GM18861 (cell line): ENCODE measurements around the gene SLC7A5.
"Not testable (repeated sequence)": the region's sequence is repeated elsewhere in the genome, so short reads cannot be mapped to it uniquely, and the experiment has no call there.

Experiments used
- ATAC-seq: cut with Tn5 transposase; IDR thresholded peaks from one replicate; pipeline ENCODE4 v1.9.1; 2021; ENCODE audit not compliant: unreplicated experiment

Gene SLC7A5

GRCh38 chr16:87888346-87888745 lies 19.0 kb upstream of the SLC7A5 start:
- ATAC-seq: not testable (repeated sequence)

DNA sequence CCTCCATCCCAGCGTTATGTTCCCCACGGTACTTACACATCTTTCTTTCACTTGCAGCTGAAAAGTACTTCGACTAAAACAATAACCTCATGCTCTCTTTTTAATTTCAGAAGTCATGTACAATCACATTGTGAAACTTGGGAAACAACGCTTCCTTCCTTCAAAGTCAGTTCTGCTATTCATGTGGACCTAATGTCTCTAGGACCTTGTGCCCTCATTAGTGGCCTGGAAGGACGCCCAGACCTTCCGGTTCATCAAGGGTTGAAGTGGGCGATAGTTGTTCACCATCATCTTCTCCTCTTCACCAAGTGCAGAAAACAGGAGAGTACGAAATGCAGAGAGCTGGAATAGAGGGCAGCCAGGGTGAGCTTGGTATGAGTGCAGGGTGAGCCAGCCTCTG lies 18.6 kb upstream of the SLC7A5 start:
- ATAC-seq: not testable (repeated sequence)

GRCh38 chr16:87885371-87885967 lies 16.2 kb upstream of the SLC7A5 start:
- not testable (repeated sequence) for ATAC-seq

- no peak for ATAC-seq
Observed at GRCh38 chr16:87882436-87883019, 13.2 kb upstream of the SLC7A5 start.

GRCh38 chr16:87881324-87882200 lies 12.3 kb upstream of the SLC7A5 start:
- ATAC-seq: no peak

- no peak for ATAC-seq
Observed at GRCh38 chr16:87880117-87880696, 10.9 kb upstream of the SLC7A5 start.

DNA sequence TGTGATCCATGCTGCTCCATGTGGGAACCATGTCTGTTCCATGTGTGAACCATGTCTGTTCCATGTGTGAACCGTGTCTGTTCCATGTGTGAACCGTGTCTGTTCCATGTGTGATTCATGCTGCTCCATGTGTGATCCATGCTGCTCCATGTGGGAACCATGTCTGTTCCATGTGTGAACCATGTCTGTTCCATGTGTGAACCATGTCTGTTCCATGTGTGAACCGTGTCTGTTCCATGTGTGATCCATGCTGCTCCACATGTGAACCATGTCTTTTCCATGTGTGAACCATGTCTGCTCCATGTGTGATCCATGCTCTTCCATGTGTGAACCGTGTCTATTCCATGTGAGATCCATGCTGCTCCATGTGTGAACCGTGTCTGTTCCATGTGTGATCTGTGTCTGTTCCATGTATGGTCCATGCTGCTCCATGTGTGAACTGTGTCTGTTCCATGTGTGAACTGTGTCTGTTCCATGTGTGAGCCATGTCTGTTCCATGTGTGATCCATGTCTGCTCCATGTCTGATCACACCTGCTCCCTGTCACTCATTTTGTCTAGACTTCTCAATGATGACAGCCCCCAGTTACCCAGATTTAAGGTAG lies 10.2 kb upstream of the SLC7A5 start:
- not testable (repeated sequence) for ATAC-seq

DNA sequence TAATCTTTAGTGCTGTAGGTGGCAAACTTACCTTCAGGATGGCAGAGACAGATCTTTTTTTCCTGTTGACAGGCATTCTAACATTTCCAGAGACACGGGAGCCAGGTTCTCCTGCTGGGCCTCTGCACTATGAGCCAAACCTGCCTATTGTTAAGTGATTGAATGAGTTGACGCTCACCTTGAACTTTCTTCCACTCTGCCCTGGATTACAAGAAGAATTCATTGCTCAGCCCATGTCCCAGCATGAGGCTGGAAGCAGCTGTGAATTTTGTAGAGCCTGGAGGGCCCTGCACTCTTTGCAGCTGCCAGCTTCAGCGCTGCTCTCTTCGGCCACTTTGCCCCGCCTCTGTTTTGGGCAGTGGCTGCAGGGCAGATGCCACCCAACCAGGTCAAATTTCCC lies 9.4 kb upstream of the SLC7A5 start:
- ATAC-seq: no peak

DNA sequence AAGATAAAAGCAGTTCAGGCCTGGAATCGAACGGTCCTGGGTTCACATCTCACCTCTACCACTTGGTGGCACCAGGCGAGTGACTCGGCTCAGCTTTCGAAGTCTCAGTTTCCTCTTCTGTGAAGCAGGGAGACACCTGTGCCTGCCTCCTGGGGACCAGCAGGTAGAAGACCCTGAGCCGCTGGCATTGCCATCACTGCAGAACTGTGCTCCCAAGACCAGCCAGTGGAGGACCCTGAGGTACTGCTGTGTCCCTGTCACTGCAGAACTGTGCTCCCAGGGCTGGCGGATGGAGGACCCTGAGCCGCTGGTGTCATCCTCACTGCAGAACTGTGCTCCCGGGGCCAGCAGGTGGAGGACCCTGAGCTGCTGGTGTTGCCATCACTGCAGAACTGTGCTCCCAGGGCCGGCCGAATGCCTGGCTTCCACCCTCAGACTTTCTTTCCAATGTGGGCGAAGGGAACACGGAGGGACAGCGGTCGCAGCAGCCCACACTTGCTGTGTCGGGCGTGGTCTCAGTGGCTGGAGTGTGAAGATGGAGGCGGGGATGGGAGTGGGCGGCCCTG lies 8.7 kb upstream of the SLC7A5 start:
- no peak for ATAC-seq

DNA sequence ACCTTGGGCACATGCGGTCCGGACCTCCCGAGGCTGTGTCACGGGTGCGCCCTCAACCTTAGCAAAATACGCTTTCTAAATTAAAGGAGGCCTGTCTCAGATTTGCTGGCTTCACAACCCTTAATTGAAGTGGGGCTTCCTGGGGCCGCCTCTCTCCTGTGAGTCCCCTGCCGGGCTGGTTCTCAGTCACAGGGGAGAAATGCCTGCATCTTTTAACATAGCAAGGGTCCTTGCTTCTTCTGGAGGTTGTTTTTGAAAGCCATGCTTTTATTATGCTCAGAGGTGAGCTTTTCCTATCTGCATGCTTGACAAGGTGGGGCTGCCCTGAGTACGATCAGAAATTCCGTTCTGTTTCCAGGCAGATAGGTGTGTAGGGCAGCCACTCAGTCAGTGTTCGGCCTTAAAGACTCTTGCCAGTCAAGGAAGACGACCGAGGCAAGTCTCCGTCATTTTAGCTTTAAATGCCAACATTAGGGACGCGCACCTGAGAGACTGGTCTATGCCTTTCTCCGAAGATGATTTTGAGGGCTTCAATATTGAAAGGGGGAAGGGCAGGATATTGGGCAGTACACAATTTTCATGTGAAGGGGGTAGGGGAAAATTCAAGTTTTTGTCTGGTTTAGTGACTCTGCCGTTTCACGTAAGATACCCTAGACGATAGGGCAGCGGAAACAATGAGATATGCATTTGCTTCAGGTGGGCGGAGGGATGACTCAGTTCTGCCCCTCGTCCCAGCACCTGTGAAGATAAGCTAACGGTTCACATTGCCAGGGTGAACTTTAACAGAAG lies 5.5 kb upstream of the SLC7A5 start:
- ATAC-seq: no peak

- ATAC-seq: not testable (repeated sequence)
Observed at GRCh38 chr16:87870418-87871291, 1.3 kb upstream of the SLC7A5 start.

DNA sequence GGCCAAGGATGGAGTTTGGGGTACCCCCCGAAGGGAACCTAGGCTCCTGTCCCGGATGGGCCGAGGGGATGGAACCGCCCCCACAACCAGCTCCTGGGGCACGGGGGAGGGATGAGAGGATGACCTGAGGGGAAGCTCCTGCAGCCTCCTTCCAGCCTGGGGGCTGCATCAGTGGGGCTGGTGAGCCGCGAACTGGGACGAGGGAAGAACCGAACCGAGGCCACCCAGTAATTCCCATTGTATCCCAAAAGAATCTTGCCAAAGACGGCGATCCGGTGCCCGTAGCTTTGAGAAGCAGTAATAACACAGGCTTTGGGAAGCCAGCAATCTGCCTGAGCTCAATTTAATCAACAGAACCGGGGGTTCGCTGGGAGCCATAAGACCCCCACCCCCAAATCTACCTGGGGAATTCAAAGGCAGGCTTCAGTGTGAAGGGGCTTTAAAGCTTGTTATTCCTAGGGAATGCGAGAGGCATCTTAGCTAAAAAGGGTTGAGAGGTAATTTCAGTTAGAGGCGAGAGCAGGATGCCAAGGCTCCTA lies 641 bp upstream of the SLC7A5 start:
- ATAC-seq: not testable (repeated sequence)

DNA sequence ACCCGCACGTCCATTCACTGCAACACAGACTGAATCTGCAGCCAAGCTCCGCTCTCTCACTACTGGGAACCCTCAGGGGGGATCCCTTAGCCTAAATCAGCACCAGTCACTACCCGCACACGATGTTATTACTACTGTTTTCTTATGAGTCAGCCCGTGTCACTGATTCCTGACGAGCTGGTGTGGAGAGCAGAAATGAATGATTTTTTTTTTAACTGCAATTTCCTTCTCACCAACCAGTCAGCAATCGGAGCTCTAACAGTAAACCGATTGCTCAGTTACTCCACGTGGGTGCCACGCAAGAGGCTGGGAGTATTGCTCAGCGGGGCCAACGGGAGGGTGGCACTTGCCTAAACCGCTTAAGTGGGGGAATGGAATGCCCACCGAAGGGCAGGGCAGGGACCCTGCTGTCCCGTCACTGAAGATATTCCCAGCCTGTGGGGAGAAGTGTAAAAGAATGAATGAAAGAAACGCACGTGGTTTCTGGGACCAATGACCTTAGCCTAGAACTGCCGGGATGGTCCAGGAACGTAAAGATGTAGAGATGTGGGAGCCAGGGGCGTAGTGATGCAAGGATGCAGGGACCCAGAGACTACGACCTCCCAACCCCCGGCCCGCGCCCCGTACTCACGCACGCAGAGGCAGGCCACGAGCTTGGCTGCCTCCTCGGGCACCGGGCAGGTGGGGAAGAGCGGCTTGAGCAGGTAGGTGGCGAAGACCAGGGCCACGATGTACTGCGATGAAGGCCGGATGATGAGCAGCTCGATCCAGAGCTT lies 865 bp downstream of the SLC7A5 start:
- ATAC-seq: not testable (repeated sequence)

DNA sequence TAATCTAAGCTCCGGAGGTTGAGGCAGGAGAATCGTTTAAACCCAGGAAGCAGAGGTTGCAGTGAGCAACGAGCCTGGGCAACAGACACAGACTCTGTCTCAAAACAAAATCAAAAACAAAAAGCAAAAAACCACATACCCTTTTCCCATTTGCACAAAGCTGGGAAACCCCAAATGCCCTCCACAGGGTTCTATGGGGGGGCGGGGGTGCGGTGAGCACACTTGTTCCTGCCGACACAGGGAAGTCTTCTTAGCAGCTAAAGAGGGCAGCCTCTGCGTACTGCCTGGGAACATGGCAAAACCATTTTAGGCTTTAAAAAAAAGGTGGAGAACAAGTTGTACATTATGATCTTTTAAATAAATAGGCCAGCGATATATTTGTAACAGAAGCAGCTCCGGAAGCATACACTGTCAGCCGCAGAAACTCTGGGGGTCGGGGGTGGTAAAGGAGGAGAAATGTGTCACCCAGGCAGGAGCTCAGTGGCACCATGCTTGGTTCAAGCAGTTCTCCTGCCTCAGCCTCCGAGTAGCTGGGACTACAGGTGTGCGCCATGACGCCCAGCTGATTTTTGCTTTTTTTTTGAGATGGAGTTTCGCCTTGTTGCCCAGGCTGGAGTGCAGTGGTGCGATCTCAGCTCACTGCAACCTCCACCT lies 3.3 kb downstream of the SLC7A5 start:
- not testable (repeated sequence) for ATAC-seq

GRCh38 chr16:87864331-87864989 lies 4.8 kb downstream of the SLC7A5 start:
- no peak for ATAC-seq

- not testable (repeated sequence) for ATAC-seq
Observed at GRCh38 chr16:87863327-87863635, 6.0 kb downstream of the SLC7A5 start.

DNA sequence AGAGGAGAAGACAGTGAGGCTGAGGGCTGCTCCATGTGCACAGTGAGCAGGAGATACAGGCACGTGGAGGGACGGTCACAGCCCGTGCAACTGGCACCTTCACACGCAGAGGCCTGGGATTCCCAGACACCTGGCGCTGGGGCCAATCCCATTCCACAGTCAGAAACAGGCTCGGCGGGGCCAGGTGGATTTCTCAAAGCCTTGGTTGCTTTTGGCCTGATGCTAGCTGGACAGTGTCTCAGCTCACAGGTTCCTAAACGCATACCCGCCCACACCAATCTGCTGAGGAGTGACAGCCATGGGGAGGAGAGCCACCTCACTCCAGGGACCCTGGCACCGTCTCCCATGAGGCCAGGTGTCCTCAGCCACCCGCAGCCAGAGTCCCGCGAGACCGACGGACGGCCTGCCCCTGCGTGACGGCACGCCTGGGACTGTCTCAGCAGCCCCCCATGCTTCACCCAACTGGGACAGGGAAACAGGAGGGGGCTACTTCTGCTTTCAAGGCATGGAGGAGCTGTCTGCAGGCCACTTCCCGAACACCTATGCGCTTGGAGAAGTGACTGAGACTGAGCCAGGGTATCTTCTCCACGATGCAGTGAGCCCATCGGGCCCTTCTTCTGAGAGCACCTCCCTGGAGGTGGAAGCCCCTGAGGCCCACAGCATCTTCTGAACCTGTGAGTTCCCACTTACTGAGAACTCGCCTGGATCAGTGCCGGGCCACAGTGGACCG lies 6.5 kb downstream of the SLC7A5 start:
- ATAC-seq: not testable (repeated sequence)
